ENCODE measurements around the gene DNAJC21. TPM values are rescaled to one million over a fixed set of nuclear protein-coding genes. Genes with fewer than 3 reads are reported as not detected.

DNAJC21 gene
- 31.6 and 37.0 TPM in 2 replicates for total RNA-seq (2014; rRNA removed; shearing (Covaris generic))

GRCh38 chr5:34929134-34929719, at the start of gene DNAJC21:
DNAJC21 (plus strand) TSS chr5:34929559; CDS start chr5:34929820, 261 bp downstream.

GRCh38 chr5:34915139-34915855, 14.1 kb upstream of the DNAJC21 start, which contains the start of the genes BRIX1 and RAD1:
BRIX1 (plus strand) TSS chr5:34915711; CDS start chr5:34915739, 28 bp downstream.
RAD1 (minus strand) TSS chr5:34915504; CDS start chr5:34914892, 612 bp downstream.

Other genes starting within 250 kb of the DNAJC21 start
- not detected in 2 replicates for gene TTC23L, start 90.4 kb upstream of the DNAJC21 start, total RNA-seq (2014; rRNA removed; shearing (Covaris generic))
- gene RAD1, start 14.1 kb upstream of the DNAJC21 start, total RNA-seq (2014; rRNA removed; shearing (Covaris generic)), result 30.6 and 42.3 TPM in 2 replicates
- gene BRIX1, start 13.8 kb upstream of the DNAJC21 start, total RNA-seq (2014; rRNA removed; shearing (Covaris generic)), result 125 and 134 TPM in 2 replicates
- not detected in 2 replicates for gene AGXT2, start 118.4 kb downstream of the DNAJC21 start, total RNA-seq (2014; rRNA removed; shearing (Covaris generic))

Data from A375 (cell line).